NCI-H1048 (cell line): ENCODE data around the gene ZNF362.

Experiments used
- DNase-seq: peaks from one replicate; lab custom pipeline; 2025; lab: John Stamatoyannopoulos, UW

Gene ZNF362

DNA sequence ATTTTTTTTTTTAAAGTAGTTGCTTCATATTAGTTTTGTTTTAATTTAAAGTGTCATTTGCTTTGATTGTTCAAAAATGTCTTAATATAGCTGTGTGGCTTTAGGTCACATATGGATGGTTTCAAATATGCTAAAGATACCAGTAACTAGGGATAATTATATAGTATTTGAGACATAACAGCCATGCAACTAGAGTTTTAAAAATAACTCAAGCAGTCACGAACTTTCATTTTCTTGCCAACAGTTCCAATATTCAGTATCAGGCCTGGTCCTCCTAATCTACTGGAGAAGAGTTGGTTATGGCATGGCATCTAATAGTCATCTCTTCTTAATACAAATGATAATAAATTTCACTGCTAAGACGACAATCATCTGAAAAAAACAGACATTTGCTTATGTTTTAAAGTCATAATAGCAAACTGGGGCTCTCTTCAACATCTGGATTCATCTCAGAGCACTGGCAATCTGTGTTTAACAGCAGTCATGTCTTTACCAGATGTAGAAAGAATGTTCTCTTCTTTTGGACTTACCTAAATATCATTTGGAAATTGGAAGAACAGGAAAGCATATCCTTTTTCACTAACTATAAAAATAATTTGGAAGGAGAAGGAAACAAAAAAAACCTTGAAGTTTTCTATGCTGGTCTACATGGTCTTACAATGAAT lies 88.7 kb downstream of the ZNF362 start:
- no peak for DNase-seq

DNA sequence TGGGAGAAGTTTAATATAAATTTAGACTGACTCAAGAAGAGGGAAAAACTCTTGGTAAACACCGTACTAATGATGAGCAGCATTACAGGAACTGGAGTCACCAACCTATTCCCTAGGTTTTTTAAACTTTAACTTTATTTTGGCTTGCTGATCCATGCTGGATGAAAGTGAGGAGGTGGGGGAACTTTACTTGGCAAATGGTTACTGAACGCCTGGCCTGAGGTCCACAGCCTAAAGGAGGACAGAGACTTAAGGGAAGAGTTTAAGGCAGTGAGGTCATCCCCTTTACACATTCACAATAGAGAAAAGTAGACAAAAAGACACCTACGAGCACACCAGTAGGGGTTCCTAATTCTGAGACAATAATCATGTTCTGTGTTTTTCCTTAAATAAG lies 90.2 kb downstream of the ZNF362 start:
- DNase-seq, result no peak

DNA sequence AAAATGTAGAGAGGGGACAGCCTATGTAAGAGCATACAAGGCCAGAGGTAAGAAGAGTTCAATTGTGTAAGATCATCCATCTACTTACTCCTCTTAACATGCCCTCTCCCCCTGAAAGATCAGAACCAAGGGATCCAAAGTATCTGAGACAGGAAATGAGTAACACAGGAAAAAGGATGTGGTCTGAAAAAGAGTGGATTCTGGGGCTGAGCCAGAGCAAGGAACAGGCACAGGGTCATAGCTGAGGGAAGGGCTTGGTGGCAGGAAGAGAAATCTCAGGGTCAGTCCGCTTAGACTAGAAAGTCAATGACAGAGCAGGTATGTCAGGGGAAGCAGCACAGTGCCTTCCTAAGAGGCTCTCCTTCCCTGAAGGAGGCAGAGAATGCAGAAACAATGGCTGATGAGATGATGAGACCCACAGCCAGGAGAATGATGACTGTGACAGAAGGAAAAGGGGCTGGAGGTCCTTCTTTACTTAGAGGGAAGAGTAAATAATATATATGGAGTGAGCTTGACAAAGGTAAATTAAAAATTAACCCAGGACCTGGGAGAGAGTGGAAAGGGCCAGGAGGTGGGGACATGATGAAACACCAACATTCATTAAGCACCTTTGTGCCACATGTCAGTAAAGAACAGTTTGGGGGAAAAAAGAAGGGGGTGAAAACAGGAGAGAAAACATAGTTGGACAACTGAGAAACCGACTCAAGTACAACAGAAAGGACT lies 90.8 kb downstream of the ZNF362 start:
- no peak for DNase-seq

DNA sequence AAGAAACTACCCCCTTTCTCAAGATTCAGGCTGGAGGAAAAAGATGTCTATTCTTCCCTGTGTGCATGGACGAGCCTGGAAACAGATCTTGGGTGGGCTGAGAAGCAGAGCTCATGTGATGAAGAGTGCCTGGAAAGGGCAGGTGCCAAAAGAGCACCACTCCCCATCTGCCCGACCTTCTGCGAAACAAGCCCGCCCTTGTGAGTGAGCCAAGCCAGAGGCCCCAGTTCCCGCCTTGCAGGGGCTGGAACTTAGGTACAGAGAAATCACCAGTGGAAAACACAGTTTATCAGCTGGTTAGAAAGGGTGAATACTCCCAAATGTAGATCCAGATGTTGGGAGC lies 91.3 kb downstream of the ZNF362 start:
- no peak for DNase-seq

DNA sequence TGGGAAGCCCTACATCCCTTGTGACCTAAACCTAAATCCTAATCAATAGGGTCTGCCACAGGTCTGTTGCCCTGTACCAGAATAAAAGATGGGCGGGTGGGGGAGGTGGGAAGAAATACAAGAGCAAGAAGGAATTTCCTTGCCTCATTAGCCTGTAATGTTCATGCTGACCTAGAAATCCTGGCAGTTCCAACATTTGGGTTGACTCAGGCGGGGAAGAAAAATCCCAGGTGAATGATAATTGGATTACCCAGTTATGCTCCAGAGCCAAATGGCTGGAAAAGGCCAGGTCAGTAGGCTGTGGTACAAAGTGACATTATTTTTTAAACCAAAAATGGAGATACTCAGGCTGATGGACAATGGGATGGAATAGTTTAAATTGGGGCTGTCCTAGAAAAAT lies 91.9 kb downstream of the ZNF362 start:
- DNase-seq, result no peak

DNA sequence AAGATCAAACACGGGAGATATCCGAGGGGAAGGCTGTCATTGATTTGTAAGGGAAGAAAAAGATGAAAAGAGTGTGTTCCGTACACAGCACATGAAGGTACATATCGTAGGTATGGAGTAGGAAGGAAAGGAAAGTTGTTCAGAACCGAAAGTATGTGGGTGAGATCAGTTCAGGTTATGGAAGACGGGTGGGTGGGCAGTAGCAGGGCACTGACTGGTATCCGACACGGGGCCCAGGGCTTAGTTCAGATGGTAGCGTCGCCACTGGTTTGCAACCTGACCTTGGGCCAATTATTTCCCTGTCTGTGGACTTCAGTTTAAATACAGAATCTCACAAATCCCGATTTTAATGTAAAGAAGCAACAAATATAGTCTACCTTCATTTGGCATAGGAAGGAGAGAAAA lies 92.4 kb downstream of the ZNF362 start:
- DNase-seq, result no peak

DNA sequence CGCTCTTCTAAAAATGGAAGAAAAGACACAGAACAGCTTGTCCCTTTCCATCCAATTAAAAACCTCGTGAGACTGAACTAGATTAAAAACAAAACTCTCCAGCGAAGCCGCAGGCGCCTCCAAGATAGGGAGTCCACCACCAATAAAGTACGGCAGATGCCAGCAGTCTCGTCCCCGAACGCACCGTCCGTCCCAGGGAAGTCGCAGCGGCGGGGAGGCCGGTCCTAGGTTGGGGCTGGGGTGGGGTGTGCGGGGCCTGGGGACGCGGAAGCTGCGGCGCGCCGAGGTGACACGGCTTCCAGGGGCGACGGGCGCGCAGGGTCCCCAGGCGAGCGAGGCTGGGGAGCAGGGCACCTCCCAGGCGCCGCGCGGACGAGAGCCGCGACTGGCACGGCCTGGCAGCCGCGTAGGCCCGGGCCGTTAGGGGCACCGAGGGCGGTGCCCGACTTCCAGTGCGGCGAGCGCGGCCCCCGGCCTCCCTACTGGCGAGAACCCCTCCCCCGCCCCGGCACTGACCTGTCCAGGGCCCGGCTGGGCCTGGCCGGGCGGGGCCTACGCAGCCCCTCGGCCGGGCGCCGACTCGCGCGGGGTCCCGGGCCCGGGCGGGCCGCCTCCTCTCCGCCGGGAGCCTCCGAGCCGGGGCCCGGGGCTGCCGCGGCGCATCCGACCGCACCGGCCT lies 92.9 kb downstream of the ZNF362 start:
- DNase-seq, result no peak

DNA sequence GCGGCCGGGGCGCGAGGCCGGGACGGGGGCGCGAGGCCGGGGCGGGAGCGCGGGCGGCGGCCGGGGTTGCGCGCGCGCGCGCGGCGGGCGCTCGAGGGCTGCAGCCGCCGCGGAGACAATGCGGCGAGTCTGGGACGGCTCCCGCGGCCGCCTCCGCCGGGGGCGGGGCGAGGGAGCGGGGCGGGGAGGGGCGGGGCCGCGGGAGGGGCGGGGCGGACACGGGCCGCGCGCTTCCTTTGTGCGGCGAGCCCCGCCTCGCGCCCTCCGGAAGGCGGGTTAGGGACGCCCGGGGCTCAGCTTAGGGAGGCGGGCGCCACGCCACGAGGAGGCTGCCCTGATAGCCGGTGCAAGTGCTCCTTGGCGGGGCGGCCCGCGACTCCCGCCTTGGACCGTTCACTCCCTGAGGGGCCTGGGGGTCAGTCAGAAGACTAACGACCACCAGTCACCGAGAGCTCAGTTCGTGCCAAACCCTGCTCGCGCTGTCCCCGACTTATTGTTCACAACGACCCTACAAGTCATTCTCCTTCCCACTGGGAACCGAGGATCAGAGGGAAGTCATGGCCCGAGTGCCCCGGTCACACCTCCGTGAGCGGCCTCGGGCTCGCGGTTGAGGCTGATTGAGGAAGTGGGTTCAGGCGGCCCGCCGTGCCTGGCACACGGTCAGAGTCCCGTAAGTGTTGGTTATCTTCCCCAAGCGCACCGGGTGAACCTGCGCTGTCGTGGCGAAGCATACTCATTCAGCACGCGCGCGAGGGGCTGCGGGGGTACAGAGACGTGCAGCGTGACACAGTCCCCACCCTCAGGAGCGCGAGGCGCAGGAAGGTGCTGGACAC lies 93.7 kb downstream of the ZNF362 start:
- DNase-seq, result peak; percentile 76
